Bronchial epithelial cell (primary cell): ENCODE measurements around the gene RTKN2. TPM values are rescaled to one million over a fixed set of nuclear protein-coding genes. Genes with fewer than 3 reads are reported as not detected.
A peak's percentile ranks its signal among the peaks of the same experiment; 100 is the strongest.

Experiments used
- DNase-seq: peaks from one replicate; pipeline ENCODE4 v3.0.0-alpha.2; 2010; ENCODE audit warnings: low read depth
- FAIRE-seq: peaks from 2 replicates; lab custom pipeline; 2011; peaks lifted over from hg19 to GRCh38; lab: Jason Lieb, UNC
- H3K27me3 ChIP-seq: 2 replicates; pipeline ENCODE4 v1.5.1; 2011; ENCODE audit warnings: low read length; ENCODE audit not compliant: control insufficient read depth, insufficient read depth
- H3K36me3 ChIP-seq: 2 replicates; pipeline ENCODE4 v1.5.1; 2011; ENCODE audit warnings: low read length; ENCODE audit not compliant: control insufficient read depth, insufficient read depth
- H3K4me3 ChIP-seq: 2 replicates; pipeline ENCODE4 v1.5.1; 2011; ENCODE audit warnings: mild to moderate bottlenecking, low read depth, low read length, control low read depth
- total RNA-seq: library from RNA; depleted of rRNA; stranded (reverse); fragments of >200 nt; gene quantifications from 2 replicates; pipeline ENCODE4 v1.2.1, GENCODE V29; 2014
- TF ChIP-seq, protein P1 (sequence below): IDR thresholded peaks from 2 replicates; pipeline ENCODE4 v1.5.1; 2011; ENCODE audit warnings: mild to moderate bottlenecking, moderate library complexity, low read length, control low read depth, inconsistent platforms; ENCODE audit not compliant: insufficient read depth, severe bottlenecking

Gene RTKN2
- total RNA-seq, 1 donor from 2014 or later = 0.79 TPM

- Histone ChIP-seq H3K36me3 (no peaks in the 10 kb centered on the region), H3K4me3 (no peak overlapping the region), H3K27me3 (no peaks in the 10 kb centered on the region)
- FAIRE-seq (no peak), DNase-seq (no peak)
- TF ChIP-seq, protein P1, sequence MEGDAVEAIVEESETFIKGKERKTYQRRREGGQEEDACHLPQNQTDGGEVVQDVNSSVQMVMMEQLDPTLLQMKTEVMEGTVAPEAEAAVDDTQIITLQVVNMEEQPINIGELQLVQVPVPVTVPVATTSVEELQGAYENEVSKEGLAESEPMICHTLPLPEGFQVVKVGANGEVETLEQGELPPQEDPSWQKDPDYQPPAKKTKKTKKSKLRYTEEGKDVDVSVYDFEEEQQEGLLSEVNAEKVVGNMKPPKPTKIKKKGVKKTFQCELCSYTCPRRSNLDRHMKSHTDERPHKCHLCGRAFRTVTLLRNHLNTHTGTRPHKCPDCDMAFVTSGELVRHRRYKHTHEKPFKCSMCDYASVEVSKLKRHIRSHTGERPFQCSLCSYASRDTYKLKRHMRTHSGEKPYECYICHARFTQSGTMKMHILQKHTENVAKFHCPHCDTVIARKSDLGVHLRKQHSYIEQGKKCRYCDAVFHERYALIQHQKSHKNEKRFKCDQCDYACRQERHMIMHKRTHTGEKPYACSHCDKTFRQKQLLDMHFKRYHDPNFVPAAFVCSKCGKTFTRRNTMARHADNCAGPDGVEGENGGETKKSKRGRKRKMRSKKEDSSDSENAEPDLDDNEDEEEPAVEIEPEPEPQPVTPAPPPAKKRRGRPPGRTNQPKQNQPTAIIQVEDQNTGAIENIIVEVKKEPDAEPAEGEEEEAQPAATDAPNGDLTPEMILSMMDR = no peak
Observed at GRCh38 chr10:62194924-62195674, 73.5 kb downstream of the RTKN2 start.

DNA sequence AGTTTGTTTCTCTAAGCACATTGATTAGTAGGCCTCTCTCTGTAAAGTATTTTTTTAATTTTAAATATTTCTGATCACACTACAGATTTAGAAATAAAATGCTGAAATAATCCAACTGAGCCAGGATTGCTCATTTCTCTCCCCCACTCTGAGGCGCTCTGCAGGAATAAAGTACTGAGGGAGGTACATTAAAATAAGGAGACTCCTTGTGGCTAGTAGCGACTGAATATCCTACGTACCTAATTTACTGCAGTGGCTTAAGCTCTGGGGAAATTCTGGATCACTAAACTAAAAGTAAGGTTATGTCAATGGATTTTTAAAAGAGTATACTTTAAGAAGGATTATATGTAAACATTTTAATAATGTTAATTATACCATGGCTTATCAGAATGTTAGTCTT lies 75.2 kb downstream of the RTKN2 start:
- H3K36me3 ChIP-seq = no peaks in the 10 kb centered on the region
- no peak for FAIRE-seq
- no peak for DNase-seq

GRCh38 chr10:62189131-62189530 lies 79.5 kb downstream of the RTKN2 start:
- H3K4me3 ChIP-seq = no peak overlapping the region
- FAIRE-seq (no peak), DNase-seq (no peak)
- TF ChIP-seq, protein P1 = no peak
- no peaks in the 10 kb centered on the region for H3K36me3 ChIP-seq
- H3K27me3 ChIP-seq = no peaks in the 10 kb centered on the region

More for the DNA sequence above, 75.2 kb downstream of the RTKN2 start:
- TF ChIP-seq, protein P1 = no peak
- Histone ChIP-seq H3K27me3 (no peaks in the 10 kb centered on the region), H3K4me3 (no peak overlapping the region)

GRCh38 chr10:62188021-62188616 lies 80.5 kb downstream of the RTKN2 start:
- DNase-seq (peak; percentile 32), FAIRE-seq (no peak)
- H3K27me3 ChIP-seq = no peaks in the 10 kb centered on the region
- H3K36me3 ChIP-seq = no peaks in the 10 kb centered on the region
- TF ChIP-seq, protein P1 = no peak
- no peak overlapping the region for H3K4me3 ChIP-seq

DNA sequence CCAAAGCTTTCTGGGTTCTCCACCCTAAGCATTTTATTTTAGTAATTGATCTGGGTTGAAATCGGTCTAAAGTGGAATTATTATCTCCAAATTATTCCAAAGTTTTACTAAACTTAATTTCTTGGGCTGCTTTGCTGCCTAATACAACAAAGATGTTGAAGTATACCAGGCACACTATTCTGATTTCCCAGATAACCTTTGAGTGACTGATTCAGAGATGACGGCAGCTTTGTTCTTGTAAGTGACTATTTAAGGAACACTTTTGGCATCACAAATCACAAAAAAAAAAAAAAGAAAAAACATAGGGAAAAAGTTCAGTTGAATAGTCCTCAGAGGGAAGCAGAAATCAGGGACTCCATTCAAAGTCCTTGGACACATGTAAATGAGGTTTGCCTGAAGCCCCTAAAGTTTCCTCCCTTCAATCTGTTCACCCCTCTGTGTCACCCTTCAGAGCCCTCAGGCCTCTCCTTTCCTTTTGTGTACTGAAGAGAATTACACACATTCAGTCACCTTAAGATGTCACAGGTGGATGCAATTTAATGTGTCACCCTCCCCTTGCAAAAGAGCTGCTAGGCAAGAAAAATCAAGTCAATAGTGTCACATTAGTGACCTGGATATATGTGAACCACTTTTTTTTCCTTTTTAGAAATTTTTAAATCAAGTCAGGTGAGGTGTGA lies 81.5 kb downstream of the RTKN2 start:
- Histone ChIP-seq H3K4me3 (no peak overlapping the region), H3K36me3 (no peaks in the 10 kb centered on the region), H3K27me3 (no peaks in the 10 kb centered on the region)
- no peak for DNase-seq
- FAIRE-seq = no peak
- TF ChIP-seq, protein P1 = no peak
